GM10248 (cell line): ENCODE data around the gene SNX32.

Source experiments
- CTCF ChIA-PET: fragments of 300-600 bp; sonication (Branson Sonifier 250); formaldehyde crosslinking; extraction: SDS; loops from one replicate; lab custom pipeline; 2021; ENCODE audit warnings: antibody characterized with exemption; lab: Yijun Ruan, JAX
- POLR2A ChIA-PET: fragments of 350-650 bp; sonication (Branson Sonifier 250); formaldehyde crosslinking; extraction: SDS; loops from one replicate; lab custom pipeline; 2020; ENCODE audit warnings: antibody characterized with exemption; lab: Yijun Ruan, JAX
- DNase-seq: peaks from one replicate; pipeline ENCODE4 v3.0.0; 2012; ENCODE audit errors: extremely low spot score
- TF ChIP-seq, protein P1 (sequence below): IDR thresholded peaks from 2 replicates; pipeline ENCODE4 v1.5.1; 2012; ENCODE audit warnings: mild to moderate bottlenecking, low read depth; ENCODE audit errors: extremely low read depth, missing control alignments, control extremely low read depth

The SNX32 gene

DNA sequence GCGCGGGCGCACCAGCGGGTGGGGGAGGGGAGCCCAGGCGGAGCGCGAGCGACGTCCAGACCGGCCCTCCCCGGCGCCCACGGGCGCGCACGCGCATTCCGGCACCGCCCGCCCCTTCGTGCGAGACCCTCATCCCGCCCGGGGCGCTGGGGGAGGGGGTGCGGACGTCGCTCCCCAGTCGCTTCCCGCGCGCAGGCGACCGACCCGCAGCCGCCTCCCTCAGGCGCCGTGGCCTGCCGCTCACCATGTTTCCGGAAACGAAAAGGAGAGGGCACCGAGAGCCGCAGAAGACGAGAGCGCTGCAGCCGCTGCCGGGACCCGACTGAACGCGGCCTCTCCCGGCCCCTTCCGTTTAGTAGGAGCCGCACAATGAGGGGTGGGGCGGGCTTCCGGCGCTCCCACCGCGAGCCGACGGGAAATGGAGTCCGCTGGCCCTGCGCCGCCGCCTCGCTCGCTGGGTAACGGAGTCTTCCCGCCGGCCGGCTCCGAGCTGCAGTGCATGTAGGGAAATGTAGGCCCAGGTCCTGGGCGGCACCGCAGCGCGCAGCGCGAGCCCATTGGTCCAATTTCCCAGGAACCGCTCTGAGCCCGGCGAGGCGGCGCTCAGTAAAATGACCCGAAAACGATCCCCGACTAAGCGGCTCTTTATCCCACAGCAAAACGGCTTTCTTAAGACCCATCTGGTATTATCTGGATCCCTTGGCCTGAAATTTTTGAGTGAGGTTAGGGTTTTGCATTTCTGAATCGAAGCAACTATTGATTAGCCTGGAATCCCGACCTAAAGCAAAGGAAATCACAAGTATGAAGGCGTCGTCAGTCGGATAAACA, 24.3 kb downstream of the SNX32 start, which contains the start of gene CFL1:
Gene CFL1 (minus strand): TSS at position 328 of the 828 bp plus-strand sequence. CDS start 81 bp downstream, at position 247.
- ChIA-PET CTCF (interaction anchor here (1.6 to 17.2 kb wide), 5 partner anchors 13 to 131 kb away, joined by 3 to 535 read pairs (median 14); partner anchors contain the start of genes AP5B1, CCDC85B, CTSW and EFEMP2), POLR2A (interaction anchor here (0.5 to 2.8 kb wide), 16 partner anchors 9 to 375 kb away, joined by 3 to 25 read pairs (median 4); partner anchors contain the start of genes CCDC85B, FIBP, RELA and SF3B2)
- DNase-seq: peak; percentile 90
- TF ChIP-seq, protein P1, sequence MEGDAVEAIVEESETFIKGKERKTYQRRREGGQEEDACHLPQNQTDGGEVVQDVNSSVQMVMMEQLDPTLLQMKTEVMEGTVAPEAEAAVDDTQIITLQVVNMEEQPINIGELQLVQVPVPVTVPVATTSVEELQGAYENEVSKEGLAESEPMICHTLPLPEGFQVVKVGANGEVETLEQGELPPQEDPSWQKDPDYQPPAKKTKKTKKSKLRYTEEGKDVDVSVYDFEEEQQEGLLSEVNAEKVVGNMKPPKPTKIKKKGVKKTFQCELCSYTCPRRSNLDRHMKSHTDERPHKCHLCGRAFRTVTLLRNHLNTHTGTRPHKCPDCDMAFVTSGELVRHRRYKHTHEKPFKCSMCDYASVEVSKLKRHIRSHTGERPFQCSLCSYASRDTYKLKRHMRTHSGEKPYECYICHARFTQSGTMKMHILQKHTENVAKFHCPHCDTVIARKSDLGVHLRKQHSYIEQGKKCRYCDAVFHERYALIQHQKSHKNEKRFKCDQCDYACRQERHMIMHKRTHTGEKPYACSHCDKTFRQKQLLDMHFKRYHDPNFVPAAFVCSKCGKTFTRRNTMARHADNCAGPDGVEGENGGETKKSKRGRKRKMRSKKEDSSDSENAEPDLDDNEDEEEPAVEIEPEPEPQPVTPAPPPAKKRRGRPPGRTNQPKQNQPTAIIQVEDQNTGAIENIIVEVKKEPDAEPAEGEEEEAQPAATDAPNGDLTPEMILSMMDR: no peak

DNA sequence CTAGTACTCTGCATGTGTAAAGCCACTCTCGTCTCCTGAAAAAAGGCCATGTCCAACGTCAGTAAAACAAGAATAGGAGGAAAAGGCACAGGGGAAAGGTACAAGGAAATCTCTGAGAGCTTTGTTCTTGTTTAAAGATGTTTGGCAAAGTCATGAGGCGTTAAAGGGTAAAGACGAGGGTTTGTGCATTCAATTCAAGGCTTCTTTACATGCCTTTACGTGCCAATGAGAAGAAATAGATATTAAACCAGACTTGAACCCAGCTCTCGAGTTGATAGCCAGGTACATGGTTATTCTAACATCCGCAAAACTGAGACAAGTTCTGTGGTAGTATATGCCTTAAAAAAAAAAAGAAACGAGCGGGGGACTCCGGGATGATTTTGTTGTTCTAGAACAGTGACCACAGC, 24.9 kb downstream of the SNX32 start:
- DNase-seq: no peak
- TF ChIP-seq, protein P1: no peak
- ChIA-PET POLR2A (interaction anchor here (0.5 to 2.8 kb wide), 19 partner anchors 8 to 376 kb away, joined by 3 to 25 read pairs (median 4); partner anchors contain the start of genes CCDC85B, FIBP, RELA and SF3B2), CTCF (interaction anchor here (1.3 to 17.2 kb wide), 11 partner anchors 13 to 194 kb away, joined by 3 to 535 read pairs (median 7); partner anchors contain the start of genes AP5B1, CCDC85B, CTSW and EFEMP2)

DNA sequence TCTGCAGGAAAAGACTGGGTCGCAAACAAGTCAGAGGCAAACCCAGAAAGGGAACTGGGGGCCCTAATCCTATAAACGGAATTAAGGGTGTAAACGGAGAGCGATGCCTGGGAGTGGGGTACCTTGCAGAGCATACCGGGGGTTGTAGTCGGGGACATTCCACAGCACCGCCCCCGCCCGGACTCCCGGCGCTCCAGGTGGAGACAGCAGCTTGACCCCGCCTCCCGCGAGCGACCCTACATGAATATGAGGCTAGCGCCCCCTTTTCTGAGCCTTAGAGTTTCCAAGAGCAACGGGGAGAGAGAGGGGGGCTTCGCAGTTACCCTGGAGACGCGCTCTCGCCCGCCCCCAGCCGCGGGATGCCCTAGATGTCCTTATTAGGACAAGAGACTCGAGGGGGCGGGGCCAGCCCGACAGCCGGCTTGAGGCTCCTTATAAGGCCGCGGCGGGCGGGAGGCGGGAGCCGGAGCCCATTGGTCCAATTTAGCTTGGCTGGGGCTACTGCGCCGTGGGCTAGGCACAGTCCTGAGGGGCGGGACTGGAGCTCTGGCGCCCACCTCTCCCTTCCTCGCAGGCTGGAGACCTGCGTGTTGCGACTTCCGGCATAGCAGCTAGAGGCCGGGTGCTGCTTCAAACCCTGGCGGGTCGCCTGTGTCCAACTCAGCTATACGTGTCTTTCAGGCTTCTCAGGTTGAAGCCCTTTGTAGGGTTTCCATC, 25.5 kb downstream of the SNX32 start:
- TF ChIP-seq, protein P1: peak; percentile 6
- CTCF ChIA-PET: interaction anchor here (0.6 to 17.2 kb wide), 51 partner anchors 8 to 713 kb away, joined by 3 to 535 read pairs (median 3); partner anchors contain the start of genes AP5B1, BANF1, CCDC85B and CTSW

DNA sequence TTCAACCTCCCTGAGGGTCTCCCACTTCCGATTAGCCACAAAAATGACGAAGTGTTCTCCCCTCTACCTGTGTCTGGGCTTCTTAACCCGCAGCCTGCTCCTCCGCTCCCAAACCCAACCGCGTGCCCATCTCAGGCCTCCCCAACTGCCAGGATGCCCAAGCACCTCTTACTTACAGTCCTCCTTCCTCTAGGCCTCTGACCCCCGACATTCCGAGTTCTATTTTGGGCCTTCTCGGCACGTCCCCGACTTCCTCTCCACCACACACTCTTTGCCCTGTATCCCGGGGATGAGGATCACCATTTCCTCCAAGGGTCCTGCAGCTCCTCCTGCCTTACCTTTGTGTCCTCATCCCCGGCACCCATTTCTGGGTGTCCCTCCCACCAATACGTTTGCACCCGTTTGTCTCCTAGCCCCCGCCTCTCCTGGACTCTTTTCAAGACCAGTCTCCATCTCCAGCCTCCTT, 26.1 kb downstream of the SNX32 start:
- TF ChIP-seq, protein P1: no peak
- no peak for DNase-seq
- ChIA-PET CTCF (interaction anchor here (0.6 to 17.2 kb wide), 56 partner anchors 9 to 714 kb away, joined by 3 to 535 read pairs (median 3); partner anchors contain the start of genes AP5B1, BANF1, CCDC85B and CTSW), POLR2A (interaction anchor here (0.6 to 2.8 kb wide), 14 partner anchors 9 to 197 kb away, joined by 3 to 25 read pairs (median 5); partner anchors contain the start of genes BANF1, CCDC85B, EIF1AD and FIBP)

More for the DNA sequence above, 25.5 kb downstream of the SNX32 start:
- POLR2A ChIA-PET: interaction anchor here (1.1 to 2.8 kb wide), 15 partner anchors 8 to 197 kb away, joined by 3 to 25 read pairs (median 5); partner anchors contain the start of genes BANF1, CCDC85B, EIF1AD and FIBP
- peak; percentile 95 for DNase-seq

DNA sequence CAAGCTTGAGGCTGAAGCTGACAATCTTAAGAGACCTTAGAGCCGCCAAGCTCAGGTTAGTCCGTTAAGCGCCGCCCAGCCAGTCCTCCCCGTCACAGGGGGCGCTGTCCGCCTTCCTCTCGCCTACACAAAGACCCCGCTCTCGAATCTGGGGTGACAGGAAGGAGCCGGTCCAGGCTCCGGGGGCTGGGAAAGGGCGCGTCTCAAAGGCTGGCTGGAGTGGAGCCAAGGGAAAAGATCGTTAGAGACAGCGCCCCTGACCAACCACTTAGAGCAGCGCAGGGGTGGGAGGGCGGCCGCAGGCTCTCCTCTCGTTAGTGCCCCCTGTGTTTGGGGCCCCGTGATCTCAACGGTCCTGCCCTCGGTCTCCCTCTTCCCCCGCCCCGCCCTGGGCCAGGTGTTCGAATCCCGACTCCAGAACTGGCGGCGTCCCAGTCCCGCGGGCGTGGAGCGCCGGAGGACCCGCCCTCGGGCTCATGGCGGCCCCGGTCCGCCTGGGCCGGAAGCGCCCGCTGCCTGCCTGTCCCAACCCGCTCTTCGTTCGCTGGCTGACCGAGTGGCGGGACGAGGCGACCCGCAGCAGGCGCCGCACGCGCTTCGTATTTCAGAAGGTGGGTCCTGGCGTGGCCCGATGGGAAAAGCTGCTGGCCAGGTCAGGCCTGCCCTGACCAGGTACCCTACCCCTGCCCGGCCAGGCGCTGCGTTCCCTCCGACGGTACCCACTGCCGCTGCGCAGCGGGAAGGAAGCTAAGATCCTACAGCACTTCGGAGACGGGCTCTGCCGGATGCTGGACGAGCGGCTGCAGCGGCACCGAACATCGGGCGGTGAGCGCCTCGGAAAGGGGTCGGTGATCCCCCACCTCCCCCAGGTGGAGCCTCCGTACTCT, 26.8 kb downstream of the SNX32 start, which contains the start of gene MUS81:
Gene MUS81 (plus strand): TSS at position 156 of the 887 bp plus-strand sequence. CDS start 321 bp downstream, at position 477.
- peak; percentile 90 for DNase-seq
- CTCF ChIA-PET: interaction anchor here (0.6 to 17.2 kb wide), 58 partner anchors 9 to 715 kb away, joined by 3 to 535 read pairs (median 4); partner anchors contain the start of genes AP5B1, BANF1, CCDC85B and CTSW
- POLR2A ChIA-PET: interaction anchor here (0.6 to 2.6 kb wide), 13 partner anchors 8 to 198 kb away, joined by 3 to 25 read pairs (median 5); partner anchors contain the start of genes BANF1, CCDC85B, EIF1AD and FIBP
- TF ChIP-seq, protein P1: peak; percentile 90
